ENCODE measurements around the gene PTEN. TPM values are rescaled to one million over a fixed set of nuclear protein-coding genes. Genes with fewer than 3 reads are reported as not detected.
A peak's percentile ranks its signal among the peaks of the same experiment; 100 is the strongest.

PTEN gene
- polyA plus RNA-seq, 4 donors = 18.8 to 73.2 (median 27.7) TPM

GRCh38 chr10:87942884-87943527, 79.6 kb downstream of the PTEN start:
- Histone ChIP-seq H3K36me3 (ENCODE audit: control insufficient read depth in 3 of 3, insufficient read depth in 2 of 3, low read depth in 1 of 3, low read length in 3 of 3) (peaks cover 0 to 18% (median 4%) of the 10 kb centered on the region in 3 donors), H3K9me3 (ENCODE audit: control insufficient read depth in 2 of 2, insufficient read depth in 1 of 2, low read depth in 1 of 2, low read length in 1 of 2) (no peaks in the 10 kb centered on the region), H3K4me1 (ENCODE audit: control insufficient read depth in 3 of 3, insufficient read depth in 2 of 3, low read depth in 1 of 3, low read length in 2 of 3) (no peaks in the 10 kb centered on the region), H3K27me3 (ENCODE audit: control insufficient read depth in 3 of 3, insufficient read depth in 3 of 3, low read length in 3 of 3) (no peaks in the 10 kb centered on the region), H3K27ac (ENCODE audit: low read depth in 1 of 3, low read length in 2 of 3) (no peak overlapping the region), H3K4me3 (ENCODE audit: low read depth in 1 of 3, low read length in 3 of 3) (no peak overlapping the region)
- DNase-seq (peak in 1 of 2 donors; percentile 37), FAIRE-seq (peak; percentile 78)
- WGBS, 3 donors = 78 to 82% (median 78%) methylated on average over 1 of the region's 1 CpG

GRCh38 chr10:87945984-87946383, 82.6 kb downstream of the PTEN start:
- no peak overlapping the region for H3K27ac ChIP-seq (ENCODE audit: low read depth in 1 of 3, low read length in 2 of 3)
- H3K4me1 ChIP-seq (ENCODE audit: control insufficient read depth in 3 of 3, insufficient read depth in 2 of 3, low read depth in 1 of 3, low read length in 2 of 3) = no peaks in the 10 kb centered on the region
- peaks cover 0 to 19% (median 4%) of the 10 kb centered on the region in 3 donors for H3K36me3 ChIP-seq (ENCODE audit: control insufficient read depth in 3 of 3, insufficient read depth in 2 of 3, low read depth in 1 of 3, low read length in 3 of 3)
- H3K9me3 ChIP-seq (ENCODE audit: control insufficient read depth in 2 of 2, insufficient read depth in 1 of 2, low read depth in 1 of 2, low read length in 1 of 2) = no peaks in the 10 kb centered on the region
- FAIRE-seq (no peak), DNase-seq (no peak)
- no peak overlapping the region for H3K4me3 ChIP-seq (ENCODE audit: low read depth in 1 of 3, low read length in 3 of 3)
- 86 to 92% (median 90%) methylated on average over 6 of the region's 6 CpGs for WGBS, 3 donors
- H3K27me3 ChIP-seq (ENCODE audit: control insufficient read depth in 3 of 3, insufficient read depth in 3 of 3, low read length in 3 of 3) = no peaks in the 10 kb centered on the region

GRCh38 chr10:87952612-87953011, 89.2 kb downstream of the PTEN start:
- H3K4me3 ChIP-seq (ENCODE audit: low read depth in 1 of 3, low read length in 3 of 3) = no peak overlapping the region
- no peaks in the 10 kb centered on the region for H3K27me3 ChIP-seq (ENCODE audit: control insufficient read depth in 3 of 3, insufficient read depth in 3 of 3, low read length in 3 of 3)
- no peak overlapping the region for H3K27ac ChIP-seq (ENCODE audit: low read depth in 1 of 3, low read length in 2 of 3)
- no peak for FAIRE-seq
- H3K9me3 ChIP-seq (ENCODE audit: control insufficient read depth in 2 of 2, insufficient read depth in 1 of 2, low read depth in 1 of 2, low read length in 1 of 2) = peaks cover 0 to 2% of the 10 kb centered on the region in 2 donors
- H3K4me1 ChIP-seq (ENCODE audit: control insufficient read depth in 3 of 3, insufficient read depth in 2 of 3, low read depth in 1 of 3, low read length in 2 of 3) = peaks cover 0 to 4% (median 0%) of the 10 kb centered on the region in 3 donors
- peak; percentile 22 to 58 for DNase-seq
- WGBS, 3 donors = 29 to 46% (median 39%) methylated on average over 2 of the region's 2 CpGs
- peaks cover 0 to 22% (median 0%) of the 10 kb centered on the region in 3 donors for H3K36me3 ChIP-seq (ENCODE audit: control insufficient read depth in 3 of 3, insufficient read depth in 2 of 3, low read depth in 1 of 3, low read length in 3 of 3)

GRCh38 chr10:87956055-87956454, 92.6 kb downstream of the PTEN start:
- FAIRE-seq = no peak
- H3K27me3 ChIP-seq (ENCODE audit: control insufficient read depth in 3 of 3, insufficient read depth in 3 of 3, low read length in 3 of 3) = no peaks in the 10 kb centered on the region

GRCh38 chr10:87957702-87958101, 94.3 kb downstream of the PTEN start:
- H3K9me3 ChIP-seq (ENCODE audit: control insufficient read depth in 2 of 2, insufficient read depth in 1 of 2, low read depth in 1 of 2, low read length in 1 of 2) = peaks cover 0 to 2% of the 10 kb centered on the region in 2 donors
- FAIRE-seq (no peak), DNase-seq (no peak)
- no peaks in the 10 kb centered on the region for H3K27me3 ChIP-seq (ENCODE audit: control insufficient read depth in 3 of 3, insufficient read depth in 3 of 3, low read length in 3 of 3)
- peaks cover 0 to 24% (median 2%) of the 10 kb centered on the region in 3 donors for H3K36me3 ChIP-seq (ENCODE audit: control insufficient read depth in 3 of 3, insufficient read depth in 2 of 3, low read depth in 1 of 3, low read length in 3 of 3)
- H3K27ac ChIP-seq (ENCODE audit: low read depth in 1 of 3, low read length in 2 of 3) = no peak overlapping the region
- WGBS, 3 donors = 80 to 82% (median 82%) methylated on average over 5 of the region's 5 CpGs
- H3K4me1 ChIP-seq (ENCODE audit: control insufficient read depth in 3 of 3, insufficient read depth in 2 of 3, low read depth in 1 of 3, low read length in 2 of 3) = peaks cover 0 to 3% (median 0%) of the 10 kb centered on the region in 3 donors
- H3K4me3 ChIP-seq (ENCODE audit: low read depth in 1 of 3, low read length in 3 of 3) = no peak overlapping the region

More at GRCh38 chr10:87956055-87956454, 92.6 kb downstream of the PTEN start:
- DNase-seq = peak; percentile 55 to 66
- Histone ChIP-seq H3K27ac (ENCODE audit: low read depth in 1 of 3, low read length in 2 of 3) (no peak overlapping the region), H3K9me3 (ENCODE audit: control insufficient read depth in 2 of 2, insufficient read depth in 1 of 2, low read depth in 1 of 2, low read length in 1 of 2) (peaks cover 0 to 2% of the 10 kb centered on the region in 2 donors), H3K36me3 (ENCODE audit: control insufficient read depth in 3 of 3, insufficient read depth in 2 of 3, low read depth in 1 of 3, low read length in 3 of 3) (peaks cover 0 to 22% (median 2%) of the 10 kb centered on the region in 3 donors), H3K4me3 (ENCODE audit: low read depth in 1 of 3, low read length in 3 of 3) (no peak overlapping the region), H3K4me1 (ENCODE audit: control insufficient read depth in 3 of 3, insufficient read depth in 2 of 3, low read depth in 1 of 3, low read length in 2 of 3) (peaks cover 0 to 4% (median 0%) of the 10 kb centered on the region in 3 donors)

GRCh38 chr10:87960230-87960629, 96.8 kb downstream of the PTEN start:
- no peak overlapping the region for H3K4me3 ChIP-seq (ENCODE audit: low read depth in 1 of 3, low read length in 3 of 3)
- no peak overlapping the region for H3K27ac ChIP-seq (ENCODE audit: low read depth in 1 of 3, low read length in 2 of 3)
- peaks cover 0 to 24% (median 2%) of the 10 kb centered on the region in 3 donors for H3K36me3 ChIP-seq (ENCODE audit: control insufficient read depth in 3 of 3, insufficient read depth in 2 of 3, low read depth in 1 of 3, low read length in 3 of 3)
- WGBS, 3 donors = 89 to 96% (median 89%) methylated on average over 4 of the region's 4 CpGs
- no peaks in the 10 kb centered on the region for H3K27me3 ChIP-seq (ENCODE audit: control insufficient read depth in 3 of 3, insufficient read depth in 3 of 3, low read length in 3 of 3)
- FAIRE-seq (no peak), DNase-seq (no peak)
- H3K9me3 ChIP-seq (ENCODE audit: control insufficient read depth in 2 of 2, insufficient read depth in 1 of 2, low read depth in 1 of 2, low read length in 1 of 2) = peaks cover 0 to 2% of the 10 kb centered on the region in 2 donors
- H3K4me1 ChIP-seq (ENCODE audit: control insufficient read depth in 3 of 3, insufficient read depth in 2 of 3, low read depth in 1 of 3, low read length in 2 of 3) = peaks cover 0 to 3% (median 0%) of the 10 kb centered on the region in 3 donors

- Histone ChIP-seq H3K27ac (ENCODE audit: low read depth in 1 of 3, low read length in 2 of 3) (no peak overlapping the region), H3K4me3 (ENCODE audit: low read depth in 1 of 3, low read length in 3 of 3) (no peak overlapping the region), H3K36me3 (ENCODE audit: control insufficient read depth in 3 of 3, insufficient read depth in 2 of 3, low read depth in 1 of 3, low read length in 3 of 3) (peaks cover 2 to 20% (median 3%) of the 10 kb centered on the region in 3 donors), H3K9me3 (ENCODE audit: control insufficient read depth in 2 of 2, insufficient read depth in 1 of 2, low read depth in 1 of 2, low read length in 1 of 2) (no peaks in the 10 kb centered on the region), H3K4me1 (ENCODE audit: control insufficient read depth in 3 of 3, insufficient read depth in 2 of 3, low read depth in 1 of 3, low read length in 2 of 3) (no peaks in the 10 kb centered on the region), H3K27me3 (ENCODE audit: control insufficient read depth in 3 of 3, insufficient read depth in 3 of 3, low read length in 3 of 3) (no peaks in the 10 kb centered on the region)
- FAIRE-seq (no peak), DNase-seq (no peak)
- WGBS, 3 donors = 45 to 60% (median 45%) methylated on average over 2 of the region's 2 CpGs
These were observed 97.9 kb downstream of the PTEN start for GRCh38 chr10:87961314-87961713.

GRCh38 chr10:87966459-87966858, 103.0 kb downstream of the PTEN start:
- Histone ChIP-seq H3K4me3 (ENCODE audit: low read depth in 1 of 3, low read length in 3 of 3) (no peak overlapping the region), H3K9me3 (ENCODE audit: control insufficient read depth in 2 of 2, insufficient read depth in 1 of 2, low read depth in 1 of 2, low read length in 1 of 2) (no peaks in the 10 kb centered on the region), H3K4me1 (ENCODE audit: control insufficient read depth in 3 of 3, insufficient read depth in 2 of 3, low read depth in 1 of 3, low read length in 2 of 3) (no peaks in the 10 kb centered on the region), H3K27ac (ENCODE audit: low read depth in 1 of 3, low read length in 2 of 3) (no peak overlapping the region), H3K36me3 (ENCODE audit: control insufficient read depth in 3 of 3, insufficient read depth in 2 of 3, low read depth in 1 of 3, low read length in 3 of 3) (peaks cover 0 to 13% (median 3%) of the 10 kb centered on the region in 3 donors), H3K27me3 (ENCODE audit: control insufficient read depth in 3 of 3, insufficient read depth in 3 of 3, low read length in 3 of 3) (no peaks in the 10 kb centered on the region)
- DNase-seq (no peak), FAIRE-seq (no peak)
- 69 to 85% (median 76%) methylated on average over 2 of the region's 2 CpGs for WGBS, 3 donors

GRCh38 chr10:87973635-87974034, 110.2 kb downstream of the PTEN start:
- Histone ChIP-seq H3K36me3 (ENCODE audit: control insufficient read depth in 3 of 3, insufficient read depth in 2 of 3, low read depth in 1 of 3, low read length in 3 of 3) (no peaks in the 10 kb centered on the region), H3K27ac (ENCODE audit: low read depth in 1 of 3, low read length in 2 of 3) (no peak overlapping the region), H3K9me3 (ENCODE audit: control insufficient read depth in 2 of 2, insufficient read depth in 1 of 2, low read depth in 1 of 2, low read length in 1 of 2) (no peaks in the 10 kb centered on the region), H3K4me1 (ENCODE audit: control insufficient read depth in 3 of 3, insufficient read depth in 2 of 3, low read depth in 1 of 3, low read length in 2 of 3) (no peaks in the 10 kb centered on the region), H3K27me3 (ENCODE audit: control insufficient read depth in 3 of 3, insufficient read depth in 3 of 3, low read length in 3 of 3) (no peaks in the 10 kb centered on the region), H3K4me3 (ENCODE audit: low read depth in 1 of 3, low read length in 3 of 3) (no peak overlapping the region)
- FAIRE-seq (no peak), DNase-seq (no peak)
